K562 (cell line): Measurements from ENCODE around the gene SZT2. TPM values are rescaled to one million over a fixed set of nuclear protein-coding genes. Genes with fewer than 3 reads are reported as not detected.
A peak's percentile ranks its signal among the peaks of the same experiment; 100 is the strongest.

Experiments used
- ARHGAP35 ChIP-seq: fragments of 450-650 bp; IDR thresholded peaks from 2 replicates; pipeline ENCODE4 v1.6.1; 2018; ENCODE audit not compliant: partially characterized antibody
- ARID3A ChIP-seq: IDR thresholded peaks from 2 replicates; pipeline ENCODE4 v1.6.1; 2012; ENCODE audit warnings: low read depth, low read length, improper control_type of control experiment, borderline replicate concordance
- CREB3L1 ChIP-seq: fragments of 450-650 bp; IDR thresholded peaks from 2 replicates; pipeline ENCODE4 v1.6.1; 2014; ENCODE audit warnings: low read depth, mild to moderate bottlenecking, moderate library complexity, borderline replicate concordance
- E4F1 ChIP-seq: fragments of 250-450 bp; sonication (Bioruptor Pico); IDR thresholded peaks from 2 replicates; pipeline ENCODE4 v1.5.0; 2021; ENCODE audit warnings: mild to moderate bottlenecking, borderline replicate concordance
- HDAC1 ChIP-seq, 2 experiments: fragments of 450-650 bp; IDR thresholded peaks; 2 replicates each; pipeline ENCODE4 v1.6.1; 2016 to 2017; ENCODE audit warnings: inconsistent platforms in 1 of 2, mild to moderate bottlenecking in 1 of 2, moderate library complexity in 1 of 2
- HES1 ChIP-seq: fragments of 450-650 bp; IDR thresholded peaks from 2 replicates; pipeline ENCODE4 v1.6.1; 2016; ENCODE audit warnings: low read depth, mild to moderate bottlenecking, moderate library complexity
- JUN ChIP-seq, 2 experiments: sonication (generic) in 1 of 2; formaldehyde crosslinking in 1 of 2; IDR thresholded peaks; 2 replicates each; pipeline versions ENCODE4 v1.6.1 to v1.8.0; 2012 to 2022; ENCODE audit warnings: borderline replicate concordance in 2 of 2, mild to moderate bottlenecking in 2 of 2, improper control_type of control experiment in 1 of 2, low read depth in 1 of 2, low read length in 1 of 2, missing genetic modification reagents in 1 of 2
- KAT2B ChIP-seq: IDR thresholded peaks from one replicate; pipeline ENCODE4 v1.6.1; 2012; ENCODE audit warnings: low read depth, mild to moderate bottlenecking, control low read depth, inconsistent platforms, low read length, moderate library complexity
- MED1 ChIP-seq: sonication (generic); formaldehyde crosslinking; IDR thresholded peaks from 2 replicates; pipeline ENCODE4 v1.8.1; 2023; ENCODE audit warnings: missing genetic modification reagents, borderline replicate concordance
- NCOR1 ChIP-seq: fragments of 450-650 bp; IDR thresholded peaks from 2 replicates; pipeline ENCODE4 v1.6.1; 2016; ENCODE audit warnings: mild to moderate bottlenecking, moderate library complexity
- POLR2A ChIP-seq: fragments of 450-650 bp; conservative IDR thresholded peaks from 2 replicates; pipeline ENCODE4 v1.6.1; 2016
- RBM22 ChIP-seq: fragments of 200-400 bp; formaldehyde crosslinking; IDR thresholded peaks from 2 replicates; pipeline ENCODE4 v1.6.1; 2018; ENCODE audit warnings: low read length, low read depth; ENCODE audit not compliant: poor library complexity, severe bottlenecking
- SETDB1 ChIP-seq: IDR thresholded peaks from one replicate; pipeline ENCODE4 v1.6.1; 2012; ENCODE audit warnings: low read length, control low read depth, inconsistent platforms
- SLC30A9 ChIP-seq: fragments of 250-450 bp; sonication (Bioruptor Pico); IDR thresholded peaks from 2 replicates; pipeline ENCODE4 v1.8.0; 2022; ENCODE audit warnings: mild to moderate bottlenecking, moderate library complexity
- SOX6 ChIP-seq: fragments of 450-650 bp; IDR thresholded peaks from 2 replicates; pipeline ENCODE4 v1.6.1; 2014; ENCODE audit warnings: mild to moderate bottlenecking
- TCF7L2 ChIP-seq: fragments of 150-350 bp; IDR thresholded peaks from 2 replicates; pipeline ENCODE4 v1.6.1; 2016; ENCODE audit warnings: low read depth, mild to moderate bottlenecking, low read length, moderate library complexity
- TGIF2 ChIP-seq: sonication (generic); formaldehyde crosslinking; IDR thresholded peaks from 2 replicates; pipeline ENCODE4 v1.8.1; 2022; ENCODE audit warnings: mild to moderate bottlenecking, missing genetic modification reagents, moderate library complexity
- TRIM24 ChIP-seq, 2 experiments: fragments of 450-650 bp; IDR thresholded peaks; 2 replicates each; pipeline ENCODE4 v1.6.1; 2016
- WHSC1 ChIP-seq: IDR thresholded peaks from one replicate; pipeline ENCODE4 v1.6.1; 2012; ENCODE audit warnings: low read length, control low read depth, inconsistent platforms
- XRCC5 ChIP-seq: fragments of 200-400 bp; formaldehyde crosslinking; IDR thresholded peaks from 2 replicates; pipeline ENCODE4 v1.6.1; 2017; ENCODE audit warnings: low read depth, mild to moderate bottlenecking, low read length
- ZBTB17 ChIP-seq: fragments of 450-650 bp; formaldehyde crosslinking; IDR thresholded peaks from 2 replicates; pipeline ENCODE4 v1.4.0; 2020; ENCODE audit warnings: mild to moderate bottlenecking
- ZEB2 ChIP-seq: fragments of 450-650 bp; IDR thresholded peaks from 2 replicates; pipeline ENCODE4 v1.6.1; 2016
- ZFP1 ChIP-seq: fragments of 450-650 bp; formaldehyde crosslinking; IDR thresholded peaks from 2 replicates; pipeline ENCODE4 v1.4.0; 2020; ENCODE audit warnings: mild to moderate bottlenecking, mixed read lengths
- ZNF695 ChIP-seq: fragments of 450-650 bp; formaldehyde crosslinking; IDR thresholded peaks from 2 replicates; pipeline ENCODE4 v1.4.0; 2020; ENCODE audit warnings: mild to moderate bottlenecking, moderate library complexity
- polyA plus RNA-seq, 8 experiments: library from polyadenylated mRNA; depleted of rRNA in 4 of 8; stranded (reverse) in 5 of 8; unstranded in 3 of 8; fragments of >200 nt; fragmentation: Nextera tagmentation in 2 of 8; fragmentation: Illumina TruSeq in 1 of 8; extraction: Ambion mirVana in 2 of 8; extraction: Trizol in 1 of 8; gene quantifications; 2 replicates each; pipeline versions ENCODE4 v1.2.1 to v1.2.3, GENCODE V29; 2011 to 2014; ENCODE audit warnings: inconsistent platforms in 1 of 8, missing spikeins in 1 of 8
- total RNA-seq, 7 experiments: library from RNA; depleted of rRNA in 6 of 7; stranded (reverse); fragments of >200 nt in 6 of 7; fragmentation: Illumina TruSeq in 2 of 7; extraction: Trizol in 2 of 7; gene quantifications; 2 replicates each; pipeline versions ENCODE4 v1.2.1 to v1.2.3, GENCODE V29; 2011 to 2021; ENCODE audit warnings: low replicate concordance in 1 of 7

Gene SZT2
- total and polyA plus RNA-seq, 9 of the 15 experiments (the other 6 are each of a cell fraction or from before 2014, with no cell fraction given) = 0.88 to 31.0 (median 12.8) TPM

GRCh38 chr1:43402089-43402865 is 12.6 kb downstream of the SZT2 start (continued):
- TF ChIP-seq ZBTB17 (CRISPR knock-in tag) (no peak), HES1 (peak; percentile 54; the same call in 1 of the 2 replicates), RBM22 (no peak), SOX6 (peak; percentile 82), ARHGAP35 (no peak), ZFP1 (no peak), XRCC5 (no peak), E4F1 (CRISPR knock-in tag) (no peak), MED1 (CRISPR knock-in tag) (no peak), ZEB2 (peak; percentile 52; the same call in 1 of the 2 replicates), WHSC1 (no peak), CREB3L1 (no peak), ZNF695 (no peak), HDAC1 (IDR thresholded peaks at IDR 0.05) (peak in 1 of 2 experiments; percentile 71; a peak in 2 of 4 replicates), POLR2A (no peak), KAT2B (no peak), TRIM24 (IDR thresholded peaks at IDR 0.05) (peak; percentile 70 to 82; a peak in 3 of 4 replicates), TCF7L2 (no peak), SETDB1 (no peak), NCOR1 (peak; percentile 93), JUN (IDR thresholded peaks at IDR 0.05; ENCODE audit: borderline replicate concordance, low read depth, low read length) (no peak), JUN (CRISPR knock-in tag; IDR thresholded peaks at IDR 0.05; ENCODE audit: borderline replicate concordance) (no peak), TGIF2 (CRISPR knock-in tag) (no peak), SLC30A9 (CRISPR knock-in tag) (no peak), ARID3A (no peak)
